CD8-positive, alpha-beta memory T cell (primary cell): Measurements from ENCODE around the gene PSMB2. TPM values are rescaled to one million over a fixed set of nuclear protein-coding genes. Genes with fewer than 3 reads are reported as not detected.
"Not testable (repeated sequence)": the region's sequence is repeated elsewhere in the genome, so short reads cannot be mapped to it uniquely, and the experiment has no call there.

Experiments
- CTCF ChIA-PET: fragments of 350-600 bp; sonication (Branson Sonifier 250); formaldehyde crosslinking; loops from one replicate; lab custom pipeline; 2021; ENCODE audit warnings: antibody characterized with exemption; lab: Charles Lee
- POLR2A ChIA-PET: fragments of 350-600 bp; sonication (Branson Sonifier 250); formaldehyde crosslinking; loops from one replicate; lab custom pipeline; 2021; ENCODE audit warnings: antibody characterized with exemption; lab: Charles Lee
- DNase-seq, 5 donors: peaks; one replicate each; pipeline versions ENCODE4 v3.0.0 to v3.0.0-alpha.2; 2020 to 2022; ENCODE audit warnings: mixed read lengths in 1 of 5
- H3K27ac ChIP-seq: one replicate; pipeline ENCODE4 v1.7.0; 2013; ENCODE audit warnings: low read depth, mild to moderate bottlenecking, low read length, moderate library complexity
- H3K27me3 ChIP-seq: 2 replicates; pipeline ENCODE4 v1.7.0; 2013; ENCODE audit warnings: low read length, mild to moderate bottlenecking; ENCODE audit not compliant: insufficient read depth, poor library complexity, severe bottlenecking
- H3K36me3 ChIP-seq: 2 replicates; pipeline ENCODE4 v1.7.0; 2013; ENCODE audit warnings: mild to moderate bottlenecking, low read length, moderate library complexity; ENCODE audit not compliant: insufficient read depth
- H3K4me1 ChIP-seq: 2 replicates; pipeline ENCODE4 v1.7.0; 2013; ENCODE audit warnings: mild to moderate bottlenecking, low read length, moderate library complexity; ENCODE audit not compliant: insufficient read depth
- H3K4me3 ChIP-seq: 2 replicates; pipeline ENCODE4 v1.7.0; 2013; ENCODE audit warnings: mild to moderate bottlenecking, low read length
- H3K9me3 ChIP-seq: 2 replicates; pipeline ENCODE4 v1.7.0; 2013; ENCODE audit warnings: mild to moderate bottlenecking, low read length
- H3K27ac Mint-ChIP-seq, 8 donors: one replicate each; pipeline ENCODE4 v1.8.0; 2020 to 2021; ENCODE audit warnings: mixed read lengths in 8 of 8, mild to moderate bottlenecking in 6 of 8, inconsistent platforms in 3 of 8, moderate library complexity in 3 of 8
- H3K27me3 Mint-ChIP-seq, 2 donors: one replicate each; pipeline ENCODE4 v1.8.0; 2020 to 2021; ENCODE audit warnings: mixed read lengths in 2 of 2, mild to moderate bottlenecking in 1 of 2, moderate library complexity in 1 of 2
- H3K36me3 Mint-ChIP-seq, 3 donors: one replicate each; pipeline ENCODE4 v1.8.0; 2020 to 2021; ENCODE audit warnings: mixed read lengths in 3 of 3, inconsistent platforms in 1 of 3, mild to moderate bottlenecking in 1 of 3
- H3K4me1 Mint-ChIP-seq, 3 donors: one replicate each; pipeline ENCODE4 v1.8.0; 2020 to 2021; ENCODE audit warnings: mixed read lengths in 3 of 3, inconsistent platforms in 1 of 3, mild to moderate bottlenecking in 1 of 3
- H3K4me3 Mint-ChIP-seq, 7 donors: one replicate each; pipeline ENCODE4 v1.8.0; 2020 to 2021; ENCODE audit warnings: mixed read lengths in 7 of 7, mild to moderate bottlenecking in 6 of 7, moderate library complexity in 4 of 7, inconsistent platforms in 2 of 7
- H3K9me3 Mint-ChIP-seq, 5 donors: one replicate each; pipeline ENCODE4 v1.8.0; 2020 to 2022; ENCODE audit warnings: mixed read lengths in 5 of 5, mild to moderate bottlenecking in 3 of 5, moderate library complexity in 2 of 5, inconsistent platforms in 1 of 5
- polyA plus RNA-seq: library from polyadenylated mRNA; unstranded; fragments of 300-500 nt; fragmentation: Illumina TruSeq; gene quantifications from one replicate; pipeline ENCODE4 v1.2.3, GENCODE V29; 2021
- total RNA-seq, 2 experiments: library from RNA; stranded (reverse); gene quantifications; one replicate each; pipeline ENCODE4 v1.2.3, GENCODE V29; 2021

The PSMB2 gene
- 100 to 1,000 TPM; 117 to 119 TPM for total RNA-seq
- 87.0 TPM for polyA plus RNA-seq

- ChIA-PET CTCF (interaction anchor here (0.8 kb wide), 1 partner anchor 86 kb away, joined by 3 read pairs; no protein-coding TSS in a partner anchor), POLR2A (interaction anchor here (1.1 kb wide), 1 partner anchor 74 kb away, joined by 9 read pairs; no protein-coding TSS in a partner anchor)
- no peaks in the 10 kb centered on the region for H3K9me3 Mint-ChIP-seq
Observed at GRCh38 chr1:35641233-35641866, at the start of gene PSMB2. PSMB2 (minus strand) TSS chr1:35641526; CDS start chr1:35641432, 94 bp downstream.

GRCh38 chr1:35691080-35691479 lies 49.8 kb upstream of the PSMB2 start:
- POLR2A ChIA-PET: no interaction called here
- DNase-seq: no peak

More at GRCh38 chr1:35641233-35641866, at the start of gene PSMB2:
- peak; percentile 92 to 96 (median 94) for DNase-seq
- H3K27ac ChIP-seq: peak within 1 kb of the TSS; percentile 92
- H3K4me1 Mint-ChIP-seq: peaks cover 39 to 50% (median 50%) of the 10 kb centered on the region in 3 donors
- no peaks in the 10 kb centered on the region for H3K36me3 ChIP-seq
- peaks cover 11% of the 10 kb centered on the region for H3K27me3 ChIP-seq
- H3K27me3 Mint-ChIP-seq: peaks cover 15 to 31% of the 10 kb centered on the region in 2 donors
- H3K4me3 ChIP-seq: peak within 1 kb of the TSS; percentile 99
- peak within 1 kb of the TSS; percentile 97 to 100 (median 100) for H3K27ac Mint-ChIP-seq
- no peaks in the 10 kb centered on the region for H3K9me3 ChIP-seq
- peak within 1 kb of the TSS; percentile 99 to 100 (median 100) for H3K4me3 Mint-ChIP-seq
- H3K4me1 ChIP-seq: peaks cover 33% of the 10 kb centered on the region
- H3K36me3 Mint-ChIP-seq: peaks cover 0 to 13% (median 1%) of the 10 kb centered on the region in 3 donors

GRCh38 chr1:35690103-35690502 lies 48.8 kb upstream of the PSMB2 start:
- H3K4me1 ChIP-seq, H3K4me3 ChIP-seq, H3K27me3 ChIP-seq, CTCF ChIA-PET, H3K9me3 ChIP-seq, H3K36me3 ChIP-seq, H3K27ac ChIP-seq, H3K4me3 Mint-ChIP-seq, H3K4me1 Mint-ChIP-seq, H3K36me3 Mint-ChIP-seq, POLR2A ChIA-PET, H3K9me3 Mint-ChIP-seq, H3K27ac Mint-ChIP-seq, DNase-seq: not testable (repeated sequence)
- peaks cover 15 to 29% of the 10 kb centered on the region in 2 donors for H3K27me3 Mint-ChIP-seq

More at GRCh38 chr1:35691080-35691479, 49.8 kb upstream of the PSMB2 start:
- H3K27ac ChIP-seq: no peak overlapping the region
- H3K4me1 ChIP-seq: no peaks in the 10 kb centered on the region
- CTCF ChIA-PET: no interaction called here
- no peak overlapping the region for H3K4me3 Mint-ChIP-seq
- peaks cover 12% of the 10 kb centered on the region for H3K27me3 ChIP-seq
- no peaks in the 10 kb centered on the region for H3K4me1 Mint-ChIP-seq
- no peak overlapping the region for H3K27ac Mint-ChIP-seq
- H3K9me3 ChIP-seq: no peaks in the 10 kb centered on the region
- H3K36me3 ChIP-seq: no peaks in the 10 kb centered on the region
- H3K4me3 ChIP-seq: no peak overlapping the region
- H3K36me3 Mint-ChIP-seq: peaks cover 0 to 1% (median 0%) of the 10 kb centered on the region in 3 donors
- H3K27me3 Mint-ChIP-seq: peaks cover 21 to 32% of the 10 kb centered on the region in 2 donors
- H3K9me3 Mint-ChIP-seq: no peaks in the 10 kb centered on the region

- peaks cover 21 to 39% of the 10 kb centered on the region in 2 donors for H3K27me3 Mint-ChIP-seq
- no peaks in the 10 kb centered on the region for H3K36me3 ChIP-seq
- CTCF ChIA-PET: no interaction called here
- POLR2A ChIA-PET: no interaction called here
- no peaks in the 10 kb centered on the region for H3K9me3 ChIP-seq
- H3K4me3 ChIP-seq: no peak overlapping the region
- no peaks in the 10 kb centered on the region for H3K4me1 Mint-ChIP-seq
- no peaks in the 10 kb centered on the region for H3K4me1 ChIP-seq
- H3K27ac Mint-ChIP-seq: peak overlapping the region in 2 of 8 donors; percentile 8 to 22
- no peak overlapping the region for H3K27ac ChIP-seq
- H3K9me3 Mint-ChIP-seq: no peaks in the 10 kb centered on the region
- peaks cover 0 to 1% (median 0%) of the 10 kb centered on the region in 3 donors for H3K36me3 Mint-ChIP-seq
- DNase-seq: no peak
- no peak overlapping the region for H3K4me3 Mint-ChIP-seq
- peaks cover 7% of the 10 kb centered on the region for H3K27me3 ChIP-seq
Observed at GRCh38 chr1:35688161-35688560, 46.8 kb upstream of the PSMB2 start.

GRCh38 chr1:35683012-35683411 lies 41.7 kb upstream of the PSMB2 start:
- peaks cover 14 to 46% of the 10 kb centered on the region in 2 donors for H3K27me3 Mint-ChIP-seq
- peaks cover 7% of the 10 kb centered on the region for H3K27me3 ChIP-seq
- no peaks in the 10 kb centered on the region for H3K9me3 ChIP-seq
- H3K36me3 Mint-ChIP-seq: no peaks in the 10 kb centered on the region
- H3K4me3 Mint-ChIP-seq: no peak overlapping the region
- no peak overlapping the region for H3K27ac Mint-ChIP-seq
- H3K27ac ChIP-seq: no peak overlapping the region
- H3K36me3 ChIP-seq: no peaks in the 10 kb centered on the region
- H3K9me3 Mint-ChIP-seq: no peaks in the 10 kb centered on the region
- no peak overlapping the region for H3K4me3 ChIP-seq
- POLR2A ChIA-PET: no interaction called here
- CTCF ChIA-PET: no interaction called here
- DNase-seq: no peak
- H3K4me1 ChIP-seq: no peaks in the 10 kb centered on the region
- no peaks in the 10 kb centered on the region for H3K4me1 Mint-ChIP-seq

GRCh38 chr1:35680271-35680670 lies 38.9 kb upstream of the PSMB2 start:
- Histone ChIP-seq H3K27me3 (peaks cover 4% of the 10 kb centered on the region), H3K4me1 (no peaks in the 10 kb centered on the region), H3K36me3 (no peaks in the 10 kb centered on the region), H3K4me3 (no peak overlapping the region), H3K9me3 (no peaks in the 10 kb centered on the region), H3K27ac (no peak overlapping the region)
- no peaks in the 10 kb centered on the region for H3K4me1 Mint-ChIP-seq
- H3K27ac Mint-ChIP-seq: peak overlapping the region in 1 of 8 donors; percentile 77
- no peak for DNase-seq
- peaks cover 18 to 38% of the 10 kb centered on the region in 2 donors for H3K27me3 Mint-ChIP-seq
- no peaks in the 10 kb centered on the region for H3K9me3 Mint-ChIP-seq
- POLR2A ChIA-PET: no interaction called here
- H3K36me3 Mint-ChIP-seq: no peaks in the 10 kb centered on the region
- CTCF ChIA-PET: no interaction called here
- H3K4me3 Mint-ChIP-seq: no peak overlapping the region

GRCh38 chr1:35675773-35676172 lies 34.4 kb upstream of the PSMB2 start:
- no peaks in the 10 kb centered on the region for H3K4me1 ChIP-seq
- Mint-ChIP-seq H3K9me3 (no peaks in the 10 kb centered on the region), H3K27ac (no peak overlapping the region), H3K4me3 (no peak overlapping the region), H3K4me1 (no peaks in the 10 kb centered on the region), H3K27me3 (peaks cover 13 to 41% of the 10 kb centered on the region in 2 donors), H3K36me3 (no peaks in the 10 kb centered on the region)
- H3K9me3 ChIP-seq: no peaks in the 10 kb centered on the region
- H3K36me3 ChIP-seq: no peaks in the 10 kb centered on the region
- no peak overlapping the region for H3K4me3 ChIP-seq
- no peak overlapping the region for H3K27ac ChIP-seq
- ChIA-PET POLR2A (no interaction called here), CTCF (no interaction called here)
- no peak for DNase-seq
- H3K27me3 ChIP-seq: peaks cover 11% of the 10 kb centered on the region

- H3K27me3 ChIP-seq: peaks cover 11% of the 10 kb centered on the region
- H3K36me3 ChIP-seq: no peaks in the 10 kb centered on the region
- peaks cover 11 to 43% of the 10 kb centered on the region in 2 donors for H3K27me3 Mint-ChIP-seq
- no peak for DNase-seq
- H3K27ac ChIP-seq: peak overlapping the region; percentile 18
- CTCF ChIA-PET: no interaction called here
- no peaks in the 10 kb centered on the region for H3K9me3 Mint-ChIP-seq
- H3K4me1 ChIP-seq: no peaks in the 10 kb centered on the region
- H3K4me3 Mint-ChIP-seq: no peak overlapping the region
- no peaks in the 10 kb centered on the region for H3K9me3 ChIP-seq
- peak overlapping the region in 1 of 8 donors; percentile 20 for H3K27ac Mint-ChIP-seq
- no peaks in the 10 kb centered on the region for H3K4me1 Mint-ChIP-seq
- H3K4me3 ChIP-seq: no peak overlapping the region
- H3K36me3 Mint-ChIP-seq: no peaks in the 10 kb centered on the region
- POLR2A ChIA-PET: no interaction called here
Observed at GRCh38 chr1:35674111-35674510, 32.8 kb upstream of the PSMB2 start.
